ENCODE measurements around the gene SAMD10.
"Not testable (repeated sequence)": the region's sequence is repeated elsewhere in the genome, so short reads cannot be mapped to it uniquely, and the experiment has no call there.

SAMD10 gene

DNA sequence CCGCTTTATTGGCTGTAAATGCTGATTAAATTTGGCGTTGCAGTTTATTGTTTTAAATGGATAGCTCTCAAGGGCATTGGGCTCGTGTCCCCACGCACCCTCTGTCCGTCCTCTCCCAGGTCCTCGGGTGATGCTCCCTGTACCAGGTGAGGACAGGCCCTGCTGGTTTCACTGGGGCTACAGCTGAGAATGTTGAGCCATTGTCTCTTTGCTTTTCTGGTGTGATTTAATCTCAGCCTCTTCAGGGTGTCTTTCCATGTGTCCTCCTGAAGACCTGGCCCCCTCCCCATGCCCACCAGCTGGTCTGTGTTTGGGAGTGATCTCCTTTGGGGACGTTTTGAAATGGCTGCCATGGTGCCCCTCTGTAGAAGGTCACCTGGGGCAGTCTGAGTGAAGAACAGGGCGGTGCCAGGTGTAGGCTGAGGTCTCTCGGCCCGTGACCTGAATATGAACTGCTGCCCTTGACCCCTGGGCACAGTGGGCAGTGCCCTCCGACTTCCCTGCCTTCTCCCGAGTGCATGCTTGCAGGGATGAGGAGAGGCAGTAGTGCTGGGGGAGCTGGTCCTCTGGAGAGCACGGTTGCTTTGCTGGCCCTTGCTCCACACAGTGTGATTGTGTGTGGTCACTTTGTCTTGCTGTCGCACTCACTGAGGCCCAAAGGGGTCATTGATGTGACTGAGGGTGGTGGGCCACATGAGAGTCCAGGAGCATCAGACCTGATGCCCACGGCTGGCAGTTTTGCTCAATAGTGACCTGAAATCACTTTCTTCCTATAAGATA is 44.1 kb upstream of the SAMD10 start:
- no peak overlapping the region for H3K27ac ChIP-seq
- TF ChIP-seq, protein P1, sequence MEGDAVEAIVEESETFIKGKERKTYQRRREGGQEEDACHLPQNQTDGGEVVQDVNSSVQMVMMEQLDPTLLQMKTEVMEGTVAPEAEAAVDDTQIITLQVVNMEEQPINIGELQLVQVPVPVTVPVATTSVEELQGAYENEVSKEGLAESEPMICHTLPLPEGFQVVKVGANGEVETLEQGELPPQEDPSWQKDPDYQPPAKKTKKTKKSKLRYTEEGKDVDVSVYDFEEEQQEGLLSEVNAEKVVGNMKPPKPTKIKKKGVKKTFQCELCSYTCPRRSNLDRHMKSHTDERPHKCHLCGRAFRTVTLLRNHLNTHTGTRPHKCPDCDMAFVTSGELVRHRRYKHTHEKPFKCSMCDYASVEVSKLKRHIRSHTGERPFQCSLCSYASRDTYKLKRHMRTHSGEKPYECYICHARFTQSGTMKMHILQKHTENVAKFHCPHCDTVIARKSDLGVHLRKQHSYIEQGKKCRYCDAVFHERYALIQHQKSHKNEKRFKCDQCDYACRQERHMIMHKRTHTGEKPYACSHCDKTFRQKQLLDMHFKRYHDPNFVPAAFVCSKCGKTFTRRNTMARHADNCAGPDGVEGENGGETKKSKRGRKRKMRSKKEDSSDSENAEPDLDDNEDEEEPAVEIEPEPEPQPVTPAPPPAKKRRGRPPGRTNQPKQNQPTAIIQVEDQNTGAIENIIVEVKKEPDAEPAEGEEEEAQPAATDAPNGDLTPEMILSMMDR (conservative IDR thresholded peaks at IDR 0.05; ENCODE audit: low read depth), result no peak
- CTCF ChIA-PET, result interaction anchor here (5.5 kb wide), 1 partner anchor 15 kb away, joined by 55 read pairs; no protein-coding TSS in a partner anchor
- POLR2A ChIA-PET (ENCODE audit: low non-redundant PET), result no interaction called here
- no peak for DNase-seq (ENCODE audit: low spot score)

DNA sequence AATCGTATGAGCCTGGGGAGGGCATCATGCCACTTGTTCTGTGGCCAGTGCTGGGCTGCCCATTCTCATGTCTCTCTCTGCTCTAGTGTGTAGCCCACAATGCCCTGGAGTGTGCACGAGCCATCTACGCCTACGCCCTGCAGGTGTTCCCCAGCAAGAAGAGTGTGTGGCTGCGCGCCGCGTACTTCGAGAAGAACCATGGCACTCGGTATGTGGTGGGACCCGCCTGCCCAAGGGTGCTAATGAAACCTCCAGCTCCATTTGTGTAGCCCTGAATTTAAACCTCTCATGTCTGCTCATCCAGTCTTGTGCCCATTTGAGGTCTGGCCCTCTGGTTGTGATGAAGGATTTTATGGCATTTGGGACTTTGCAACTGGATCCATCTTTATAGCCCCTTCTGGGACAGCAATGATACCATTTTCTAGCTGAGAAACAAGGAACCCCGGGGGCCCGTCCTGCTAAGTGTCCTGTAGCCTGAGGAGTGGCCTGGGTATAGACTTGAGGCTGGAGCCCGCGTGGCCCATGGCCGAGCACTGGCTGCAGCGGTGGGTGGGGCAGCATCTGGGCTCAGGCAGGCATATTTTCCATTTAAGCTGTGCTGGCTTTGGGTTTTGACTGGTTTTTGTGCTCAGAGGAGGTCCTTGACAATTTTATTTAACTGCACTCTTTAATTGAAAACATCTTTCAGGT is 43.4 kb upstream of the SAMD10 start:
- TF ChIP-seq, protein P1 (conservative IDR thresholded peaks at IDR 0.05; ENCODE audit: low read depth), result no peak
- ChIA-PET CTCF (interaction anchor here (0.6 kb wide), 1 partner anchor 418 kb away, joined by 4 read pairs; no protein-coding TSS in a partner anchor), POLR2A (ENCODE audit: low non-redundant PET) (no interaction called here)
- no peak overlapping the region for H3K27ac ChIP-seq
- DNase-seq (ENCODE audit: low spot score), result no peak

DNA sequence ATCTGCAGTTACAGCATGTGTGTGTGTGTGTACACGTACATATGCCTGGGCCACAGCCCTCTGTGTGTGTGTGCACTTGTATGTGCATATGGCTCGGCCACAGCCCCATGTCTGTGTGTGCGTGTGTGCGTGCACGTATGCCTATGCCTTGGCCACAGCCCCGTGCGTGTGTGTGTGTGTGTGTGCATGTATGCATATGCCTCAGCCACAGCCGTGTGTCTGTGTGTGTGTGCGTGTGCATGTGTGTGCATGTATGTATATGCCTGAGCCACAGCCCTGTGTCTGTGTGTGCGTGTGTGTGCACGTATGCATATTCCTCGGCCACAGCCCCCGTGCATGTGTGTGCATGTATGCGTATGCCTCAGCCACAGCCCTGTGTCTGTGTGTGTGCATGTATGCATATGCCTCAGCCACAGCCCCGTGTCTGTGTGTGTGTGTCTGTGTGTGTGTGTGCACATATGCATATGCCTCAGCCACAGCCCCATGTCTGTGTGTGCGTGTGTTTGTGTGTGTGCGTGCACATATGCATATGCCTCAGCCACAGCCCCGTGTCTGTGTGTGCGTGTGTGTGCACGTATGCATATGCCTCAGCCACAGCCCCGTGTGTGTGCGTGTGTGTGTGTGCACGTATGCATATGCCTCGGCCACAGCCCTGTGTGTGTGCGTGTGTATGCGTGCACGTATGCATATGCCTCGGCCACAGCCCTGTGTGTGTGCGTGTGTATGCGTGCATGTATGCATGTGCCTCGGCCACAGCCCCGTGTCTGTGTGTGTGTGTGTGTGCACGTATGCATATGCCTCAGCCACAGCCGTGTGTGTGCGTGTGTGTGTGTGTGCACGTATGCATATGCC is 41.9 kb upstream of the SAMD10 start:
- TF ChIP-seq, protein P1 (conservative IDR thresholded peaks at IDR 0.05; ENCODE audit: low read depth), result no peak
- DNase-seq (ENCODE audit: low spot score), result no peak
- ChIA-PET CTCF (no interaction called here), POLR2A (ENCODE audit: low non-redundant PET) (no interaction called here)
- H3K27ac ChIP-seq, result no peak overlapping the region; the same call in 1 of the 2 replicates

DNA sequence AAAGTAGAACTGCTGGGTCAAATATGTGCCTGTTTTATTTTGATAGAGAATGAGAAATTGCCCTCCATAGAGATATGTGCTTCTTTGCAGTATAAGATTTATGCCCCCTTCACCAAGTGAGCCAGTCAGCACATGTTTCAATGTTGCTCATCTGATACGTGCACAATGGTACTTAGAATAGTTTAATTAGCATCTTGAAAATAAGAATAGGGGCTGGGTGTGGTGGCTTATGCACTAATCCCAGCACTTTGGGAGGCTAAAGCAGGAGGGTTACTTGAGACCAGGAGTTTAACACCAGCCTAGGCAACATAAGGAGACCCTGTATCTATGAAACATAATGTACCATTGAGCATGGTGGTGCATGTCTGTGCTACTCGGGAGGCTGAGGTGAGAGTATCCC is 36.2 kb upstream of the SAMD10 start:
- no peak overlapping the region for H3K27ac ChIP-seq
- CTCF ChIA-PET, result no interaction called here
- TF ChIP-seq, protein P1 (conservative IDR thresholded peaks at IDR 0.05; ENCODE audit: low read depth), result no peak
- POLR2A ChIA-PET (ENCODE audit: low non-redundant PET), result no interaction called here
- DNase-seq (ENCODE audit: low spot score), result no peak

DNA sequence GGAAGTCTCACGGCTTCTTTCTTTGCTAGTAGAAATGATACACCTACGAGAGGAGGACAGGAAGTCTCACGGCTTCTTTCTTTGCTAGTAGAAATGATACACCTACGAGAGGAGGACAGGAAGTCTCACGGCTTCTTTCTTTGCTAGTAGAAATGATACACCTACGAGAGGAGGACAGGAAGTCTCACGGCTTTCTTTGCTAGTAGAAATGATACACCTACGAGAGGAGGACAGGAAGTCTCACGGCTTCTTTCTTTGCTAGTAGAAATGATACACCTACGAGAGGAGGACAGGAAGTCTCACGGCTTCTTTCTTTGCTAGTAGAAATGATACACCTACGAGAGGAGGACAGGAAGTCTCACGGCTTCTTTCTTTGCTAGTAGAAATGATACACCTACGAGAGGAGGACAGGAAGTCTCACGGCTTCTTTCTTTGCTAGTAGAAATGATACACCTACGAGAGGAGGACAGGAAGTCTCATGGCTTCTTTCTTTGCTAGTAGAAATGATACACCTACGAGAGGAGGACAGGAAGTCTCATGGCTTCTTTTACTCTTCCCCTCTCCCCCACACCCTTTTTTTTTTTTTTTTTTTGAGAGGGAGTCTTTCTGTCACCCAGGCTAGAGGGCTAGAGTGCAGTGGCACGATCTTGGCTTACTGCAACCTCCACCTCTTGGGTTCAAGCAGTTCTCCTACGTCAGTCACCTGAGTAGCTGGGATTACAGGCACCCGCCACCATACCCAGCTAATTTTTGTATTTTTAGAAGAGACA is 33.1 kb upstream of the SAMD10 start:
- H3K27ac ChIP-seq; POLR2A ChIA-PET (ENCODE audit: low non-redundant PET); CTCF ChIA-PET: not testable (repeated sequence)

DNA sequence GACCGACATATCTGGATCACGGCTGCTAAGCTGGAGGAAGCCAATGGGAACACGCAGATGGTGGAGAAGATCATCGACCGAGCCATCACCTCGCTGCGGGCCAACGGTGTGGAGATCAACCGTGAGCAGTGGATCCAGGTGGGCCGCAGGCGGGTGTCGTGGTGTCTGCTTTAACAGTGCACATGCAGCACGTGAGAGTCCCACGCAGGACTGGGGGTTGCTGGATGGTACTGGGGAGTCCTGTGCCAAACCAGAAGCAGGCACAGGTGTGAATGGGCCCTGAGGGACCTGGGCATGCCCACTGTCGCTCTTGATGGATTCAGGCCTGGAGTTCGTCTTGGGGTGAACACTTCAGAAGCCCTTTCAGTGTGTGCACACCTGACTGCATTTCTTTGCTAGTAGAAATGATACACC is 31.9 kb upstream of the SAMD10 start:
- H3K27ac ChIP-seq, result no peak overlapping the region
- TF ChIP-seq, protein P1 (conservative IDR thresholded peaks at IDR 0.05; ENCODE audit: low read depth), result no peak
- POLR2A ChIA-PET (ENCODE audit: low non-redundant PET), result no interaction called here
- CTCF ChIA-PET, result interaction anchor here (0.5 kb wide), 1 partner anchor 184 kb away, joined by 3 read pairs; no protein-coding TSS in a partner anchor
- DNase-seq (ENCODE audit: low spot score), result no peak

More for the DNA sequence above, 33.1 kb upstream of the SAMD10 start:
- not testable (repeated sequence) for DNase-seq (ENCODE audit: low spot score)

Measured in RWPE1 (cell line).